ENCODE results near the gene NPAS3. TPM values are rescaled to one million over a fixed set of nuclear protein-coding genes. Genes with fewer than 3 reads are reported as not detected.

Gene NPAS3
- total and polyA plus RNA-seq, 2 donors (not counting 3 experiments of a cell fraction or from before 2014, with no cell fraction given), result 0.10 to 0.13 TPM

- H3K27ac ChIP-seq (ENCODE audit: insufficient read depth, low read depth, low read length), result peak overlapping the region; percentile 100
- CTCF ChIA-PET, result interaction anchor here (1.1 to 2.5 kb wide), 4 partner anchors 10 to 224 kb away, joined by 3 to 11 read pairs (median 6); no protein-coding TSS in a partner anchor
- H3K36me3 ChIP-seq (ENCODE audit: control insufficient read depth in 2 of 2, extremely low read depth in 1 of 2, insufficient read depth in 2 of 2, low read length in 2 of 2), result no peaks in the 10 kb centered on the region
- H3K9me3 ChIP-seq (replicated peaks; ENCODE audit: control insufficient read depth, insufficient read depth, low read length), result no peaks in the 10 kb centered on the region
- H3K9ac ChIP-seq (replicated peaks; ENCODE audit: extremely low read depth, insufficient read depth, low read length), result peak overlapping the region; percentile 81
- no TSS peak for BruUV-seq (replicated peaks)
- no peaks in the 10 kb centered on the region for H3K9me1 ChIP-seq (replicated peaks; ENCODE audit: control insufficient read depth, extremely low read depth, insufficient read depth, low read length)
- TF ChIP-seq FOS (IDR thresholded peaks at IDR 0.05; ENCODE audit: borderline replicate concordance, insufficient read depth, low read length) (peak; percentile 81), GATA2 (IDR thresholded peaks at IDR 0.05; ENCODE audit: insufficient read depth, insufficient read length, low read depth, low read length) (peak; percentile 44), JUN (IDR thresholded peaks at IDR 0.05; ENCODE audit: borderline replicate concordance, insufficient read depth, insufficient read length, low read depth) (peak; percentile 30), EZH2 (IDR thresholded peaks at IDR 0.05; ENCODE audit: borderline replicate concordance, low read depth, low read length, severe bottlenecking) (no peak), MAX (IDR thresholded peaks at IDR 0.05; ENCODE audit: insufficient read depth, insufficient read length) (no peak)
- dilution Hi-C loops (cut with MboI; ENCODE audit: extremely low pct_ligation_motif_present, low sequenced_read_pairs), result no loop called here
- peaks cover 70% of the 10 kb centered on the region for H3K4me1 ChIP-seq (ENCODE audit: control insufficient read depth, extremely low read depth, insufficient read depth, low read length)
- no peaks in the 10 kb centered on the region for H3K79me2 ChIP-seq (ENCODE audit: control insufficient read depth, insufficient read depth, low read length)
- no peak overlapping the region for H3K4me3 ChIP-seq (replicated peaks in 1 of 3; ENCODE audit: insufficient read depth in 1 of 3, low read depth in 1 of 3, low read length in 3 of 3)
- DNase-seq (ENCODE audit: low read depth, low spot score) (peak; percentile 75), FAIRE-seq (no peak)
- H3K27me3 ChIP-seq (ENCODE audit: control insufficient read depth in 2 of 2, insufficient read depth in 2 of 2, low read length in 2 of 2), result no peaks in the 10 kb centered on the region
- H2AFZ ChIP-seq (ENCODE audit: low read depth, low read length), result peak overlapping the region; percentile 13
- H3K4me2 ChIP-seq (ENCODE audit: insufficient read depth, low read length), result peak overlapping the region; percentile 69
- H4K20me1 ChIP-seq (replicated peaks; ENCODE audit: control insufficient read depth, extremely low read depth, insufficient read depth, low read length), result no peaks in the 10 kb centered on the region
- POLR2A ChIA-PET, result interaction anchor here (0.6 kb wide), 1 partner anchor 106 kb away, joined by 5 read pairs; no protein-coding TSS in a partner anchor
- intact Hi-C loops (cut with micrococcal nuclease), result loop anchor here (1.0 to 10.0 kb wide), 3 partner anchors 78 to 634 kb away; partner anchors contain the start of gene NPAS3
Measured at GRCh38 chr14:33568935-33569579, 630.4 kb downstream of the NPAS3 start.

Measured in endothelial cell of umbilical vein (primary cell).